HepG2 (cell line): ENCODE measurements around the gene ITIH2. TPM values are rescaled to one million over a fixed set of nuclear protein-coding genes. Genes with fewer than 3 reads are reported as not detected.

Experiments
- ASH2L ChIP-seq: fragments of 300-600, 200-600 bp; sonication (generic); IDR thresholded peaks from 2 replicates; pipeline ENCODE4 v1.7.0; 2017; ENCODE audit warnings: low read depth, mild to moderate bottlenecking, moderate library complexity, mixed read lengths, low read length; ENCODE audit not compliant: insufficient read length
- ATF7 ChIP-seq, 2 experiments: fragments of 450-650 bp in 1 of 2; sonication (generic) in 1 of 2; formaldehyde crosslinking in 1 of 2; IDR thresholded peaks; 2 replicates each; pipeline versions ENCODE4 v1.4.0 to v1.6.1; 2016 to 2020; ENCODE audit warnings: antibody characterized with exemption in 1 of 2, mild to moderate bottlenecking in 1 of 2, missing genetic modification reagents in 1 of 2
- CCDC6 ChIP-seq: sonication (generic); formaldehyde crosslinking; IDR thresholded peaks from 2 replicates; pipeline ENCODE4 v1.8.1; 2022; ENCODE audit warnings: mild to moderate bottlenecking, missing genetic modification reagents, moderate library complexity
- CEBPG ChIP-seq: IDR thresholded peaks from 2 replicates; pipeline ENCODE4 v1.6.1; 2016
- DMAP1 ChIP-seq: IDR thresholded peaks from 2 replicates; pipeline ENCODE4 v1.6.1; 2016
- GMEB2 ChIP-seq: IDR thresholded peaks from 2 replicates; pipeline ENCODE4 v1.6.1; 2016; ENCODE audit warnings: missing biosample characterization, missing genetic modification reagents, low read depth
- HDAC2 ChIP-seq: sonication (generic); formaldehyde crosslinking; IDR thresholded peaks from 2 replicates; pipeline ENCODE4 v1.4.0; 2020; ENCODE audit warnings: missing genetic modification reagents
- HNRNPL ChIP-seq: fragments of 200-400 bp; formaldehyde crosslinking; IDR thresholded peaks from 2 replicates; pipeline ENCODE4 v1.6.1; 2017; ENCODE audit warnings: mild to moderate bottlenecking, low read depth, low read length
- MAFF ChIP-seq: IDR thresholded peaks from 2 replicates; pipeline ENCODE4 v1.6.1; 2011; ENCODE audit warnings: low read depth, low read length, improper control_type of control experiment
- MZF1 ChIP-seq: sonication (generic); formaldehyde crosslinking; IDR thresholded peaks from 2 replicates; pipeline ENCODE4 v1.8.1; 2023; ENCODE audit warnings: mild to moderate bottlenecking, missing genetic modification reagents, borderline replicate concordance
- NFE2 ChIP-seq: sonication (generic); formaldehyde crosslinking; IDR thresholded peaks from 2 replicates; pipeline ENCODE4 v1.4.0; 2020; ENCODE audit warnings: missing genetic modification reagents
- PLRG1 ChIP-seq: fragments of 450-650 bp; conservative IDR thresholded peaks from 2 replicates; pipeline ENCODE4 v1.6.1; 2016
- RBM22 ChIP-seq: fragments of 200-400 bp; formaldehyde crosslinking; optimal IDR thresholded peaks from 2 replicates; pipeline ENCODE3; 2017; ENCODE audit warnings: mild to moderate bottlenecking, low read length, moderate library complexity
- SMARCE1 ChIP-seq: fragments of 450-650 bp; IDR thresholded peaks from 2 replicates; pipeline ENCODE4 v1.6.1; 2017; ENCODE audit warnings: borderline replicate concordance
- TCF7L2 ChIP-seq: IDR thresholded peaks from 2 replicates; pipeline ENCODE4 v1.6.1; 2011; ENCODE audit warnings: mild to moderate bottlenecking, low read depth, low read length, moderate library complexity
- TIGD3 ChIP-seq: sonication (generic); formaldehyde crosslinking; IDR thresholded peaks from 2 replicates; pipeline ENCODE4 v1.5.1; 2020; ENCODE audit warnings: mild to moderate bottlenecking, missing genetic modification reagents, borderline replicate concordance
- ZEB1 ChIP-seq: IDR thresholded peaks from 2 replicates; pipeline ENCODE4 v1.6.1; 2012; ENCODE audit warnings: mild to moderate bottlenecking, low read depth, inconsistent platforms; ENCODE audit not compliant: insufficient replicate concordance
- ZNF10 ChIP-seq: sonication (generic); formaldehyde crosslinking; IDR thresholded peaks from 2 replicates; pipeline ENCODE4 v1.4.0; 2020; ENCODE audit warnings: mild to moderate bottlenecking, low read depth, missing genetic modification reagents, borderline replicate concordance
- ZNF230 ChIP-seq: sonication (generic); formaldehyde crosslinking; IDR thresholded peaks from 2 replicates; pipeline ENCODE4 v1.4.0; 2020; ENCODE audit warnings: mild to moderate bottlenecking, missing genetic modification reagents
- ZNF260 ChIP-seq: sonication (generic); formaldehyde crosslinking; IDR thresholded peaks from 2 replicates; pipeline ENCODE4 v1.4.0; 2020; ENCODE audit warnings: missing genetic modification reagents, low read depth, mild to moderate bottlenecking, borderline replicate concordance
- ZNF83 ChIP-seq: sonication (generic); formaldehyde crosslinking; IDR thresholded peaks from 2 replicates; pipeline ENCODE4 v1.4.0; 2020; ENCODE audit warnings: missing genetic modification reagents, mild to moderate bottlenecking, borderline replicate concordance
- ZSCAN21 ChIP-seq: sonication (generic); formaldehyde crosslinking; IDR thresholded peaks from 2 replicates; pipeline ENCODE4 v1.8.0; 2022; ENCODE audit warnings: mild to moderate bottlenecking, missing genetic modification reagents, moderate library complexity, borderline replicate concordance
- polyA plus RNA-seq, 8 experiments: library from polyadenylated mRNA; depleted of rRNA in 3 of 8; stranded (reverse) in 7 of 8; unstranded in 1 of 8; fragments of >200 nt; fragmentation: Illumina TruSeq in 4 of 8; extraction: Trizol in 4 of 8; gene quantifications; 2 replicates each; pipeline versions ENCODE4 v1.2.1 to v1.2.3, GENCODE V29; 2011 to 2016; ENCODE audit warnings: low read depth in 4 of 8, missing spikeins in 1 of 8, mixed read lengths in 1 of 8; ENCODE audit not compliant: insufficient read depth in 1 of 8
- total RNA-seq, 5 experiments: library from RNA; depleted of rRNA; stranded (reverse); fragments of >200 nt; fragmentation: Illumina TruSeq; extraction: Trizol; gene quantifications; 2 replicates each; pipeline ENCODE4 v1.2.3, GENCODE V29; 2016; ENCODE audit warnings: low read depth in 1 of 5
- TF ChIP-seq, protein P1 (sequence below), 2 experiments: sonication (generic) in 1 of 2; formaldehyde crosslinking in 1 of 2; IDR thresholded peaks; 2 replicates each; pipeline versions ENCODE4 v1.4.0 to v1.6.1; 2016 to 2020; ENCODE audit warnings: borderline replicate concordance in 1 of 2, low read depth in 1 of 2, mild to moderate bottlenecking in 1 of 2, missing genetic modification reagents in 1 of 2

Gene ITIH2
- total and polyA plus RNA-seq, 2 of the 13 experiments (the other 11 are each of a cell fraction or from before 2014, with no cell fraction given) = 1,197 to 1,427 TPM

GRCh38 chr10:7686351-7687171 is 16.6 kb upstream of the ITIH2 start (continued):
- TF ChIP-seq, protein P1, sequence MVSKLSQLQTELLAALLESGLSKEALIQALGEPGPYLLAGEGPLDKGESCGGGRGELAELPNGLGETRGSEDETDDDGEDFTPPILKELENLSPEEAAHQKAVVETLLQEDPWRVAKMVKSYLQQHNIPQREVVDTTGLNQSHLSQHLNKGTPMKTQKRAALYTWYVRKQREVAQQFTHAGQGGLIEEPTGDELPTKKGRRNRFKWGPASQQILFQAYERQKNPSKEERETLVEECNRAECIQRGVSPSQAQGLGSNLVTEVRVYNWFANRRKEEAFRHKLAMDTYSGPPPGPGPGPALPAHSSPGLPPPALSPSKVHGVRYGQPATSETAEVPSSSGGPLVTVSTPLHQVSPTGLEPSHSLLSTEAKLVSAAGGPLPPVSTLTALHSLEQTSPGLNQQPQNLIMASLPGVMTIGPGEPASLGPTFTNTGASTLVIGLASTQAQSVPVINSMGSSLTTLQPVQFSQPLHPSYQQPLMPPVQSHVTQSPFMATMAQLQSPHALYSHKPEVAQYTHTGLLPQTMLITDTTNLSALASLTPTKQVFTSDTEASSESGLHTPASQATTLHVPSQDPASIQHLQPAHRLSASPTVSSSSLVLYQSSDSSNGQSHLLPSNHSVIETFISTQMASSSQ (IDR thresholded peaks at IDR 0.05; ENCODE audit: low read depth) = peak; percentile 89
- TF ChIP-seq, protein P1 (CRISPR knock-in tag; IDR thresholded peaks at IDR 0.05; ENCODE audit: borderline replicate concordance) = peak; percentile 93; the same call in 1 of the 2 replicates
- no peak for TF ChIP-seq MZF1 (CRISPR knock-in tag)
- TF ChIP-seq HNRNPL = no peak
- peak; percentile 77 for TF ChIP-seq MAFF
- TF ChIP-seq ZNF10 (CRISPR knock-in tag) = no peak
- TF ChIP-seq ASH2L = peak; percentile 75
- peak; percentile 32; the same call in 1 of the 2 replicates for TF ChIP-seq DMAP1
- no peak for TF ChIP-seq ZNF230 (CRISPR knock-in tag)
- peak; percentile 64; the same call in 1 of the 2 replicates for TF ChIP-seq CCDC6 (CRISPR knock-in tag)
- TF ChIP-seq ZNF83 = no peak
- TF ChIP-seq ZEB1 = peak; percentile 46
- peak; percentile 80 for TF ChIP-seq ATF7 (IDR thresholded peaks at IDR 0.05)
- TF ChIP-seq ATF7 (CRISPR knock-in tag; IDR thresholded peaks at IDR 0.05) = peak; percentile 83; the same call in 1 of the 2 replicates
- TF ChIP-seq SMARCE1 = no peak
- no peak for TF ChIP-seq NFE2 (CRISPR knock-in tag)
- TF ChIP-seq ZNF260 (CRISPR knock-in tag) = no peak
- peak; percentile 96 for TF ChIP-seq HDAC2 (CRISPR knock-in tag)
- TF ChIP-seq ZSCAN21 (CRISPR knock-in tag) = peak; percentile 71; the same call in 1 of the 2 replicates
- no peak for TF ChIP-seq RBM22
- TF ChIP-seq PLRG1 = no peak
- no peak for TF ChIP-seq TIGD3 (CRISPR knock-in tag)
- TF ChIP-seq TCF7L2 = peak; percentile 99
- TF ChIP-seq GMEB2 = 0 out of 2 replicates have a peak, but pooled peaks have one; percentile 31
- TF ChIP-seq CEBPG = peak; percentile 64
